GM19328 (cell line): ENCODE results near the gene KCNMA1.

Source experiments
- ATAC-seq: cut with Tn5 transposase; IDR thresholded peaks from one replicate; pipeline ENCODE4 v1.9.1; 2021; ENCODE audit warnings: mild to moderate bottlenecking, moderate library complexity; ENCODE audit not compliant: unreplicated experiment

KCNMA1 gene

DNA sequence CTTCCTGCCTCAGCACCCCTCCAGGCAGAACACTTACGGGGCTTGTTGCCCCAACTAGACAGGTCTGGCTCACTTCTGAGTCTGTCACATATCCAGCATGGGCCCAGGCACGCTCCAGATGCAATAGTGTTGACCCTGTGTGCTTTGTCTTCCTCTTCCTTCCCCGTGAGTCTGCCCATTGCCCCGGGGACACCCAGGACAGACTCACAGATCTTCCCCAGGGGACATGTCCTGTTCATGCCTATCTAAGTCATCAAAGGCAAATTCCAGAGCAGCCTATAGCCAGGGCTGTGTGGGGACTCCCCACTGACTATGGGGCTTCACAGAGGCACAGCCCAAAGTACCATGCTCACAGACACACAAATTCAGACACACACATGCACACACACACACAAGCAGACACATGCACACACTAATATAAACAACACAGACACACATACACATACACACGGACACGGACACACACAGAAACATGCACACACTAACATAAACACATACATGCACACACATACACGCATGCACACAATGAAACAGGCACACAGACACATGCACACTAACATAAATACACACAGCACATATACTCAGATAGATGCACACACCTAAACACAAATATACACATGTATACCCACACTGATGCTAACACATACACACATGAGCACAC, 175.8 kb downstream of the KCNMA1 start:
- ATAC-seq = no peak

DNA sequence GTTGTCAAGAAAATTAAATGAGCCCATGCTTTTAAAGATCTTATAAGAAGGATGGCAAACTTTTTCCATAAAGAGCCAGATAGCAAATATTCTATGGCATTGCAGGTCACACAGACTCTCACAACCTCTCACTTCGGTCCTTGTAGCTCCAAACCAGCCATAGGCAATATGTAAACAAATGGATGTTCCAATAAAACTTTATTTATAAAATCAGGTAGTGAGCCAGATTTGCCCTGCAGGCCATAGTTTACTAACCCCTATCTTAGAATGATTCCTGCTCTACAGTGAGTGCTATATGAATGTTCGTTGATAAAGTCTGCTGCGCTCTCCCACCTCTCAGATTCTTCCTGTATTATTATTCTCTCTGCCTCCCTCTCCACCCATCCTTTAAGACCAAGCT, 177.7 kb downstream of the KCNMA1 start:
- ATAC-seq = no peak

DNA sequence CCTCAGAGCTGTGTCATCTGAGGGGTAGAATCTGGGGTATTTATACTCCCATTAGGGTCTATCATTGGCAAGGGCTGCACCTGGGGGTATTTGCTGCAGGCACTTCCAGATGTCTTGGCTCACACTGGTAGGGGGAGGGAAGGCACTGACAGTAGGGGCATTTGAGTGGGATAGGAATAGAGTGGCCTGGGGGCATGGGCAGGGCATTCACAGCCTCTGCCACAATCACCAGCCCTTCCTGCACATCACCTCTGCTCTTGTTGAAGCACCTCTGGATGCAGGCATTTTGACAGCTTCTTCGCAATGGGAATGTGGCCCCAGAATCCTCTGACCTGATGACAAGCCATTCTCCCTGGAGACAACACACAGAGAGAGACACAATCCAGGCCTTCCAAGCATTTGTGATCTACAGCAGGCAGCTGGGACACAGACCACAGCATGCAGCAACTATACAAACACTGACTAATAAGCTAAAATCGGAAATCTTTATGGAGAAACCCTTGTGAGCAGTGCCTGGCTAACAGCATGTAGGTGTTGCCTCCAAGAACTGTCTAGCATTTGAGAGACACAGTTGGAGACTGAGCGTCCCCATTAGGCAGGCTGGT, 178.5 kb downstream of the KCNMA1 start:
- no peak for ATAC-seq

DNA sequence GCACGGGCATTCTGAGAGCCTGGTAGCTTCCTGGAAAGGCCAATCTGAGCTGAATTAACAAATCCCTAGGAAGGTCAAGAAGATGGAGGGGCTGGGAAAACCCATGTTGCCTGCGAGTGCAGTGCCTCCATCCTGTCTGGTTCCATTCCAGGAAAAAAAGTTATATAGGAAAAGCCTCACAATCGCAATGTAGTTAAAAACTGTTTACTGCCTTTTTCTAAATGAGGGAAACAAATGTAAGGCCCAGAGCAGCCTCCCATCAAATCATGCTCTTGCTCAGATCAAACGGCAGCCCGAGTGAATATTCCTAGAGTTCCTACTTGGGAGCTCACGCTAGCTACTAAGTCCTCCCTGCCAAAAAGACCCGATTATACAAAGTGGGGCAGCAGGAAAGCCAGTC, 179.9 kb downstream of the KCNMA1 start:
- ATAC-seq = no peak

DNA sequence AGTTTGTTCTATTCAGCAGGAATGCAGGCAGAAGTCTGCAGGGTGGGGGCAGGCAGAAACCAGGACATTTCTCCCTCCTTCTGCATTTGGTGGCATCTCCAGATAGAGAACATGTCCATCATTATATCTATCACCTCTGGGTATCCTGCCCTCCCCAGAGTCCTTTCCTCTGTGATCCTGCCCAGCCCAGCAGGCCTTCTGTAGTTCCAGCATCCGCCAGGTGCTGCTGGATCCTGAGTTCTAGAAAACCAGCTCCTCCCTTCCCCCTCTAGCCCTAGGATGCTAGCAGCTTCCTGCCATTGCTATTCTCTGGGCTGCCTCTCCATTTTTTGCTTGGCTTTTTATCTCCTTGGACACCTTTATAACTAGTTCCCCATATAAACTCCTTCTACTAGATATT, 180.3 kb downstream of the KCNMA1 start:
- ATAC-seq = no peak

DNA sequence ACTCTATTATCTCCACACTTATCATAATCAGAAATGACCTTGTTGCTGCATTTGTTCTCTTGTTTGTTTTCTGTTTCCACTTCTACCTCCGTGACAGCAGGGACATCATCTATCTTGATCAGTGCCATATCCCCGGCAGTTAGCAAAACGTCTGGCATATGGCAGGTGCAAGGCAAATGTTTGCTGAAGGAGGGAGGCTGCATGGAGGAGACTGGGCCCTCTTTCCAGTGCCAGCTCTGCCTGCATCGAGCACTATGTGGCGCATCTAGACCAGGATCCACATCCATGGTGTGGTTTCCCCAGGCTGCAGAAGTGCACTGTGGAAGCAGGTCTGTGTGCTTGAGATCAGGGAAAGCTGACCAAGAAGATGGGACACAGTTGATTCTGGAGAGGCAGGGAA, 181.2 kb downstream of the KCNMA1 start:
- ATAC-seq = no peak

- ATAC-seq = no peak
Measured at GRCh38 chr10:77455561-77455960, 182.0 kb downstream of the KCNMA1 start.

GRCh38 chr10:77452952-77453564, 184.6 kb downstream of the KCNMA1 start:
- no peak for ATAC-seq

DNA sequence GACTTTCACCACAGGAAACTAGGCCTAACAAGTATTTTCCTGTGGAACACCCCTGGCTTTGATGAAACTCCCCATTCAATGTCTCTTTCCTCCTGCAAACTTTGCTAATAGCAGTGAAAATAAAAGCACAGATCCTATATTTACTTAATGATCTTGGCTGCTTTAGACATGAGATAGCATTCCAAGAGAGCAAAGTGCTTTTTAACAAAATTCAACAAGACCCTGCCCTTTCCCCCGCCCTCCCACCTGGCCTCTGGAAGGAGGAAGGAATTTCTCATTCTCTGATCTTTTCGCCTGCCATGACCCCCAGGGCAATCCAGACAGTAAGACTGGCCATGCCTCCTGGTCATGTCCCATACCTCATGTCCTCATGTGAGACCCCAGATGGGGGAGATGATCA, 185.7 kb downstream of the KCNMA1 start:
- no peak for ATAC-seq

GRCh38 chr10:77448226-77448625, 189.4 kb downstream of the KCNMA1 start:
- no peak for ATAC-seq

GRCh38 chr10:77446700-77447099, 190.9 kb downstream of the KCNMA1 start:
- ATAC-seq = no peak

DNA sequence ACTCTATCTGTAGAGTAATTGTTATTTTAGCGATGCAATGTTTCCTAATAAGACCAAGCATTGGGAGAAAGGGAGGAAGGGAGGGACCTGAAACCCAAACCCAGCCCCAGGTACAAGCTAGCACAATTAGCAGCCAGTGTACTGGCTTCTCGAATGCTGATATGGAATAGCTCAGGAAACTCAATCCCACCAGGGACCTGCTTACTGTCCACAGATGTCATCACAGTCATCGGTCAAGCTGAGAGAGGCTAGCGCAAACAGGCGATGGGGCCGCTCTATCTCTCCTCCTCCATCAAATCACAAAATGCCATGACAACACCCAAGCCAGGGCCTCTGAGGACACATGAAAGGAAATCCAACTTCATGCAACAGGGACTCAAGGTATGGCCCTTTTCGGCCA, 192.1 kb downstream of the KCNMA1 start:
- ATAC-seq = no peak

DNA sequence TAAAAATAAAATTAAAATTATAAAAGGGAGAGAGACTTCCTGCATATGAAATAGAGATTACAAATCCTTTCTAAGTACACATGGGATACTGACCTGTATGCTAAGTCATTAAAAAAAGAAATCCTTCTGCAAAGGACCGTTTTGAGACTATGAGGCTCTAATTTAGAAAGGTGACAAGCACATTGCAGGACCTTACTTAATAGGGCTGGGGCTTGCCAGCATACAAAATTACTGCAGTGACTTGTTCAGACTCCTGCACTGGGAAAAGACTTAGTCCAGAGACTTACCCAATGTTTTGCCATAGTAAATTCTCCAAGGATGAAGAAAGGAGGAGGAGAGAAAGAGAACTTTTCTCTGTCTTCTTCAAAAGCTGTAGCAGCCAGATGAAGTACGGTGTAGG, 193.6 kb downstream of the KCNMA1 start:
- ATAC-seq = no peak

DNA sequence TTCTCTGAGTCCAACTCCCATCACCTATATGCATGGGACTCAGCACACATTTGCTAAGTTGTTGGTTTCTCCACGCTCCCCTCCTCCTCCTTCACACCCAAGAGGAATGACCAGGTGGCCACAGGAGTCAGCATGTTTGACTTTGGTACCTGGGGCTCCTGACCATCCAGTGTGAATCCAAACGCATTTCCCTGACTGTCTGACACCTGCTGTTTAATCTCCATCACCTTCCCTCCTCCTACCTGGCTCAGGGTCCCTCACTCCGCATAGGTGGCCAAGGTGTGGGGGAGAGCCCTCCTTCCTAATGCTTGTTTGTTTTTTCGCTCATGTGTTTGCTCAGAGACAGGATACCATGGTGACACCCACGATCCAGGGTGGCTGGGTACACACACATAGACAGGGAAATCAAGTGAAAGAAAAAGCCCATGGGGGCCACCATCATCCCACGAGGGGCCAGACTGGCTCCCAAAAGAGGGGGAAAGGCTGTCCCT, 194.9 kb downstream of the KCNMA1 start:
- no peak for ATAC-seq

DNA sequence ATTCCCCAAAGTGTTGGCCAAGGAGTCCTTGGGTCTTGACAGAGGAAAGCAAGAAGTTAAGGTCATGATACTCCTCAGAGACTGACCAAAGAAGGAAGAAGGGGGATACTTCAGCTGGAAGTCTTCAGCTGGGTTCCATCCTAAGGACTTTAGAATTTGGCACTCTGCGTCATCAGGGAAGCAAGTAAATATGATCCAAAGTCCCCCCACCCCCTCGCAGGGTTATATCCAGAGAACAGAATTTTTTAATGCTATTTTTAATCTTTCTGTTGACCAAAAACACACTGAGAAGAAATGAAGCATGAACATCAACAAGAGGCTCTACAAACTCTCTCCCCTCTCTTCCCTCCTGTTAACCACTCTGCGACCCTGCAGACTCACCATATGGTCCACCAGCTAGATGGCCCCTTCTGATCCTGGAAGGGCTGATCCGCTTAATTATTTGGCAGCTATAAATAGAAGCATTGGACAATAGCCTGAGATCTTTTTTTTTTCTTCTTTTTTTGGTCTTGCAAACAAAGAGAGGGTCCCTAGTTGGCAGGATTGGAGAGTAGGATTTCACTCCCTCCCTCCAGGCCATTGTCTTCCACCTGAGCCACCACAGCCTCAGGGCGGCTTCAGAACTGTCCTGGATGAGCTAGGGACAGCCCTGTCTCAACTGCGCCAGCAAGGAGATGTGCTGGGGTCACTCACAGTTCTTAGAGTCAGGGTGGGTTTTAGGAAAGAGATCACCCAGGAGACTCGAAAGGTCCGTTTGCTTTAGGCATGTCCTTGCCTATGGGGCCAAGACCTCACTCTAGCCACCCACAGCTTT, 196.0 kb downstream of the KCNMA1 start:
- no peak for ATAC-seq

DNA sequence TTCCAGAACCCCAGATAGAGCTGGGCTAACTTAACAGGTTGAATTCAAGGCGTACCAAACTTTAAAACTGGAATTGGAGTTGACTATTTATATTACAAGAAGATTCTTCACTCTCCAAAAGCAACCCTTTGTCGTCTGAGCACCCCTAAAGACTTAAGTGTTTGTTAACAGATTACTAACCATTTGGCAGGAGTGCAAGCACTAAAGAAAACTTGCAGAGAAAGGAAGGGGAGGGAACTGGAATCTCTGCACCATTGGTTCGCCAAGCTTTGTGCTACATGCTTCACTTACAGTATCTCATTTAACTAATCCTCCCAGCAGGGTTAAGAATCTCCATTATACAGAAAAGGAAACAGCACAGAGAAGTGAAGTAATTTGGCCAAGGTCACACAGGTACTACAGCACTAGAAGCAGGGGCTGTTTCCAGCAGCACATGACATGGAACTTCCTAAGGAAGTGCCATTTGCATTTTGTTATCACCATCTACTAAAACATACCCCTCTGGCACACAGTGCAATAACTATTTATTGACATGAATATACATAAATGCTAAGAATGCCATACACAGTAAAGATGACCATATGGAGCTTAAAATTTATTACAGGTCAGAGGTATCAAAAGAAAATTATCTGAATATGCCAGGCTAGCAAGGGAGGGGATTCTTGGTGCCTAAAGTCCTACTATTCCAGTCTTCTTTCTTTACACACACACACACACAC, 201.2 kb downstream of the KCNMA1 start:
- no peak for ATAC-seq

DNA sequence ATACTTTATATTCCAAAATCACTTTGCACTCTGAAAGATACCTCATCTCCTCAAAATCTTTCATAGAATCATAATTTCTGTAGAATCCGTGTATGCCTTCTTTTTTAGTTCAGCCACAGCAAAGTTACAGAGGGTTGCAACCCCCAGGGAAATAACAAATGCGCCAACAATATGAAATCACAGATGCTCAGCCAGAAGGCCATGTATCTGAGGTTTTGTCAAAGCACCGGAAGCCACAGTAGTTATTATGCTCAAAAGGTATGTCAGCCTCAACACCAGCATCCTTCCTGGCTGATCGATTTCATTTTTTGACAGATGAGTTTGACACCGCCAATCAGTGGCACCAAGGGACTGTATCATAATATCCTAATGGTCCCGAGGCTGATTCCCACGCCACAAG, 204.1 kb downstream of the KCNMA1 start:
- ATAC-seq = no peak

GRCh38 chr10:77431980-77432797, 205.4 kb downstream of the KCNMA1 start:
- ATAC-seq = no peak

DNA sequence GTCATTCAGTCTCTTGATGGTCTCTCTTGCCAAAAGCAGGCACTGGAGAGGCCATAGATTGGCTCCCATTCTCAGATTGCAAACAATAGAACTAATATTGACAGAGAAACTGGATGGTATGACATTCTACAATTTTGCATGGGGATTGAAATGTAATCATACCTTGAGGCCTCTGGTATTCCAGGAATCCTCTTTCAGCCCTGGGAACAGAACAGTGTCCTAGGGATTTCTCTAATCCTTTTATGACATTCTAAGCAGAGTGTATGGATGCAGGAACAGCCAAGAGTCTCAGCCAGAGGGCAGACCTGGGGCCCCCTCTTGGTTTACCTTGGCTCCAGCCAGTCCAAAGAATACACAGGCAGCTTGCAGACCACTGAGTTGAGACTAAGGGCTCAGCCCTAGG, 206.4 kb downstream of the KCNMA1 start:
- no peak for ATAC-seq

DNA sequence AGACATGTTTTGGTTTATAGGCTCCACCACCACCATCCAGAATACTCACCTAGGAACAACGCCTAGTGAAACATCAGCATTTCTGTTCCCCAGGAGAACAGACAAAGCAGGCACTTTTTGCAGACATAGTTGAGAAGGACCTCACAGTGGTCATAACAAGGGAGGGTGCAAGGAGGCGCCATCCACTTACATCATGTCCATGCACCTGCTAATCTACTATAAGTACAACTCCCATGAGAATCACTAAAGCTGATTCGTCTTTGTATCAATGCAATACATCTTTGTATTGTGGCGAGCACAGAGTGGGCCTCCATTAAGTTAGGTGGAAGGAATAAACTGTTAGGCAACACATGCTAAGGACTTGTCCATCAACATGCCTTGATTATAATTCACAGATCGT, 207.1 kb downstream of the KCNMA1 start:
- no peak for ATAC-seq
